GM18858 (cell line): Measurements from ENCODE around the gene KIF5A.
"Not testable (repeated sequence)": the region's sequence is repeated elsewhere in the genome, so short reads cannot be mapped to it uniquely, and the experiment has no call there.

Experiments
- ATAC-seq: cut with Tn5 transposase; IDR thresholded peaks from one replicate; pipeline ENCODE4 v1.9.1; 2021; ENCODE audit not compliant: unreplicated experiment

Gene KIF5A

GRCh38 chr12:57549909-57550640, at the start of gene KIF5A:
Gene KIF5A, plus strand, starts transcription at chr12:57550044. Its CDS starts 228 bp downstream, at chr12:57550272.
- ATAC-seq, result no peak

- ATAC-seq, result no peak
Observed at GRCh38 chr12:57500213-57500612, 49.6 kb upstream of the KIF5A start.

GRCh38 chr12:57502311-57502969, 47.4 kb upstream of the KIF5A start:
- ATAC-seq, result not testable (repeated sequence)

GRCh38 chr12:57506541-57506940, 43.3 kb upstream of the KIF5A start:
- ATAC-seq, result not testable (repeated sequence)

- ATAC-seq, result not testable (repeated sequence)
Observed at GRCh38 chr12:57507796-57508195, 42.0 kb upstream of the KIF5A start.

- no peak for ATAC-seq
Observed at GRCh38 chr12:57511161-57511560, 38.7 kb upstream of the KIF5A start.

GRCh38 chr12:57511588-57512325, 38.1 kb upstream of the KIF5A start:
- ATAC-seq, result no peak

GRCh38 chr12:57512665-57513064, 37.2 kb upstream of the KIF5A start:
- ATAC-seq, result no peak

GRCh38 chr12:57513266-57513665, 36.6 kb upstream of the KIF5A start:
- ATAC-seq, result no peak

- ATAC-seq, result not testable (repeated sequence)
Observed at GRCh38 chr12:57513677-57514076, 36.2 kb upstream of the KIF5A start.

- ATAC-seq, result not testable (repeated sequence)
Observed at GRCh38 chr12:57514246-57514645, 35.6 kb upstream of the KIF5A start.

- no peak for ATAC-seq
Observed at GRCh38 chr12:57514720-57515407, 35.0 kb upstream of the KIF5A start.

- no peak for ATAC-seq
Observed at GRCh38 chr12:57515408-57515933, 34.4 kb upstream of the KIF5A start.

- no peak for ATAC-seq
Observed at GRCh38 chr12:57515934-57516541, 33.8 kb upstream of the KIF5A start.

GRCh38 chr12:57516617-57517153, 33.2 kb upstream of the KIF5A start:
- no peak for ATAC-seq

GRCh38 chr12:57517187-57517586, 32.7 kb upstream of the KIF5A start:
- no peak for ATAC-seq

- ATAC-seq, result not testable (repeated sequence)
Observed at GRCh38 chr12:57517718-57518117, 32.1 kb upstream of the KIF5A start.

GRCh38 chr12:57518176-57518919, 31.5 kb upstream of the KIF5A start:
- no peak for ATAC-seq
